ENCODE data around the gene CCDC15.
A peak's percentile ranks its signal among the peaks of the same experiment; 100 is the strongest.

Gene CCDC15

GRCh38 chr11:124977006-124977405 lies 23.0 kb downstream of the CCDC15 start:
- H3K27ac ChIP-seq (ENCODE audit: low read depth, low read length) = no peak overlapping the region
- no peak overlapping the region for H3K4ac ChIP-seq (ENCODE audit: low read depth, low read length)
- no peaks in the 10 kb centered on the region for H3K79me1 ChIP-seq (ENCODE audit: low read length)
- H4K8ac ChIP-seq (ENCODE audit: low read depth, low read length) = no peak overlapping the region
- H2BK15ac ChIP-seq (replicated peaks; ENCODE audit: low read depth) = no peak overlapping the region
- no peak overlapping the region for H2BK120ac ChIP-seq (ENCODE audit: low read depth, low read length)
- H3K23ac ChIP-seq (ENCODE audit: low read length) = no peak overlapping the region
- no peaks in the 10 kb centered on the region for H3K79me2 ChIP-seq (ENCODE audit: control insufficient read depth, insufficient read depth, low read length)
- H3K27me3 ChIP-seq (ENCODE audit: insufficient read depth, low read length, poor library complexity) = no peaks in the 10 kb centered on the region
- no peaks in the 10 kb centered on the region for H3K4me1 ChIP-seq (ENCODE audit: control insufficient read depth, low read depth, low read length)
- H3K9ac ChIP-seq (ENCODE audit: low read length) = no peak overlapping the region
- H3K4me3 ChIP-seq (ENCODE audit: low read length) = no peak overlapping the region
- no peak overlapping the region for H3K4me2 ChIP-seq (ENCODE audit: low read length)
- no peak overlapping the region for H2BK5ac ChIP-seq (ENCODE audit: low read length)
- H3K56ac ChIP-seq (ENCODE audit: low read length) = no peak overlapping the region
- no peaks in the 10 kb centered on the region for H3K36me3 ChIP-seq (ENCODE audit: control insufficient read depth, insufficient read depth, low read length)
- no peak for DNase-seq
- WGBS (ENCODE audit: extremely low coverage, insufficient coverage, low lambda C conversion rate) = no CpG with 5 or more reads among the region's 2 CpGs
- no peak overlapping the region for H3K18ac ChIP-seq (ENCODE audit: low read length)
- no peak overlapping the region for H4K5ac ChIP-seq (ENCODE audit: low read length)
- no peak overlapping the region for H2AK5ac ChIP-seq (ENCODE audit: low read length)

GRCh38 chr11:124978316-124978715 lies 24.3 kb downstream of the CCDC15 start:
- Histone ChIP-seq H3K4me1 (ENCODE audit: control insufficient read depth, low read depth, low read length) (no peaks in the 10 kb centered on the region), H2BK5ac (ENCODE audit: low read length) (no peak overlapping the region), H2BK15ac (replicated peaks; ENCODE audit: low read depth) (no peak overlapping the region), H4K5ac (ENCODE audit: low read length) (no peak overlapping the region), H3K27ac (ENCODE audit: low read depth, low read length) (no peak overlapping the region), H3K9ac (ENCODE audit: low read length) (no peak overlapping the region), H3K27me3 (ENCODE audit: insufficient read depth, low read length, poor library complexity) (no peaks in the 10 kb centered on the region), H3K79me2 (ENCODE audit: control insufficient read depth, insufficient read depth, low read length) (no peaks in the 10 kb centered on the region), H2AK5ac (ENCODE audit: low read length) (no peak overlapping the region), H3K18ac (ENCODE audit: low read length) (no peak overlapping the region), H3K4me3 (ENCODE audit: low read length) (no peak overlapping the region), H3K79me1 (ENCODE audit: low read length) (no peaks in the 10 kb centered on the region), H3K56ac (ENCODE audit: low read length) (no peak overlapping the region), H2BK120ac (ENCODE audit: low read depth, low read length) (no peak overlapping the region), H4K8ac (ENCODE audit: low read depth, low read length) (no peak overlapping the region), H3K23ac (ENCODE audit: low read length) (no peak overlapping the region), H3K4ac (ENCODE audit: low read depth, low read length) (no peak overlapping the region), H3K36me3 (ENCODE audit: control insufficient read depth, insufficient read depth, low read length) (no peaks in the 10 kb centered on the region), H3K4me2 (ENCODE audit: low read length) (no peak overlapping the region)
- no peak for DNase-seq
- no CpG with 5 or more reads among the region's 2 CpGs for WGBS (ENCODE audit: extremely low coverage, insufficient coverage, low lambda C conversion rate)

- no peaks in the 10 kb centered on the region for H3K79me2 ChIP-seq (ENCODE audit: control insufficient read depth, insufficient read depth, low read length)
- H3K4me2 ChIP-seq (ENCODE audit: low read length) = no peak overlapping the region
- H2BK15ac ChIP-seq (replicated peaks; ENCODE audit: low read depth) = no peak overlapping the region
- H3K4ac ChIP-seq (ENCODE audit: low read depth, low read length) = no peak overlapping the region
- no peak overlapping the region for H2BK120ac ChIP-seq (ENCODE audit: low read depth, low read length)
- H4K8ac ChIP-seq (ENCODE audit: low read depth, low read length) = no peak overlapping the region
- no peaks in the 10 kb centered on the region for H3K36me3 ChIP-seq (ENCODE audit: control insufficient read depth, insufficient read depth, low read length)
- H3K79me1 ChIP-seq (ENCODE audit: low read length) = no peaks in the 10 kb centered on the region
- no peak overlapping the region for H3K27ac ChIP-seq (ENCODE audit: low read depth, low read length)
- H3K18ac ChIP-seq (ENCODE audit: low read length) = no peak overlapping the region
- H3K23ac ChIP-seq (ENCODE audit: low read length) = no peak overlapping the region
- H3K9ac ChIP-seq (ENCODE audit: low read length) = no peak overlapping the region
- H3K27me3 ChIP-seq (ENCODE audit: insufficient read depth, low read length, poor library complexity) = no peaks in the 10 kb centered on the region
- no peak overlapping the region for H4K5ac ChIP-seq (ENCODE audit: low read length)
- H3K56ac ChIP-seq (ENCODE audit: low read length) = no peak overlapping the region
- H2AK5ac ChIP-seq (ENCODE audit: low read length) = no peak overlapping the region
- no peaks in the 10 kb centered on the region for H3K4me1 ChIP-seq (ENCODE audit: control insufficient read depth, low read depth, low read length)
- no peak overlapping the region for H3K4me3 ChIP-seq (ENCODE audit: low read length)
- H2BK5ac ChIP-seq (ENCODE audit: low read length) = no peak overlapping the region
- no peak for DNase-seq
These were observed 28.0 kb downstream of the CCDC15 start for GRCh38 chr11:124982043-124982442.

- Histone ChIP-seq H3K4me2 (ENCODE audit: low read length) (no peak overlapping the region), H2AK5ac (ENCODE audit: low read length) (no peak overlapping the region), H3K36me3 (ENCODE audit: control insufficient read depth, insufficient read depth, low read length) (no peaks in the 10 kb centered on the region), H2BK5ac (ENCODE audit: low read length) (no peak overlapping the region), H3K79me1 (ENCODE audit: low read length) (no peaks in the 10 kb centered on the region), H4K8ac (ENCODE audit: low read depth, low read length) (no peak overlapping the region), H3K9ac (ENCODE audit: low read length) (no peak overlapping the region), H3K56ac (ENCODE audit: low read length) (no peak overlapping the region), H3K4ac (ENCODE audit: low read depth, low read length) (no peak overlapping the region), H4K5ac (ENCODE audit: low read length) (no peak overlapping the region), H2BK15ac (replicated peaks; ENCODE audit: low read depth) (no peak overlapping the region), H2BK120ac (ENCODE audit: low read depth, low read length) (no peak overlapping the region), H3K4me3 (ENCODE audit: low read length) (no peak overlapping the region), H3K4me1 (ENCODE audit: control insufficient read depth, low read depth, low read length) (no peaks in the 10 kb centered on the region), H3K79me2 (ENCODE audit: control insufficient read depth, insufficient read depth, low read length) (no peaks in the 10 kb centered on the region), H3K23ac (ENCODE audit: low read length) (no peak overlapping the region), H3K27ac (ENCODE audit: low read depth, low read length) (no peak overlapping the region), H3K18ac (ENCODE audit: low read length) (no peak overlapping the region), H3K27me3 (ENCODE audit: insufficient read depth, low read length, poor library complexity) (no peaks in the 10 kb centered on the region)
- no CpG with 5 or more reads among the region's 17 CpGs for WGBS (ENCODE audit: extremely low coverage, insufficient coverage, low lambda C conversion rate)
- DNase-seq = peak; percentile 0
These were observed 29.9 kb downstream of the CCDC15 start for GRCh38 chr11:124983674-124984511.

DNA sequence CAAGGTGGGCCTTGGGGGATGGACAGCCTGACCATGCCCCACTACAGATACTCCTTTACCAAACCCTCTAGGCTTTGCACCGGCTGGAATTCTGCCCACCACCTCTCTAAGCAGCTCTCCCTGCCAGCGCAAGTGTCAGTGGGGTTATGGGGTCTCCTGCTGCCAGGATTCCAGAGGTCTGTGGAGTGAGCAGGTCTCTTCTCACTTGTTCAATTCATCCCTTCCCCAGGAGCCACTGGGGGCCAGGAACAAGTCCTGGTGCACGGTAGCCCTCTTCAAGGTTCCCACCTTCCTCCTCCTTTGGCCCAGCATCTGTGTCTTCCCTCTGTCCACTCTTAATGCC lies 30.5 kb downstream of the CCDC15 start:
- Histone ChIP-seq H3K79me2 (ENCODE audit: control insufficient read depth, insufficient read depth, low read length) (no peaks in the 10 kb centered on the region), H3K23ac (ENCODE audit: low read length) (no peak overlapping the region), H2AK5ac (ENCODE audit: low read length) (no peak overlapping the region), H3K4me2 (ENCODE audit: low read length) (no peak overlapping the region), H3K9ac (ENCODE audit: low read length) (no peak overlapping the region), H4K8ac (ENCODE audit: low read depth, low read length) (no peak overlapping the region), H3K56ac (ENCODE audit: low read length) (no peak overlapping the region), H3K36me3 (ENCODE audit: control insufficient read depth, insufficient read depth, low read length) (no peaks in the 10 kb centered on the region), H3K27me3 (ENCODE audit: insufficient read depth, low read length, poor library complexity) (no peaks in the 10 kb centered on the region), H3K27ac (ENCODE audit: low read depth, low read length) (no peak overlapping the region), H3K4me1 (ENCODE audit: control insufficient read depth, low read depth, low read length) (no peaks in the 10 kb centered on the region), H2BK5ac (ENCODE audit: low read length) (no peak overlapping the region), H3K18ac (ENCODE audit: low read length) (no peak overlapping the region), H4K5ac (ENCODE audit: low read length) (no peak overlapping the region), H3K4me3 (ENCODE audit: low read length) (no peak overlapping the region), H2BK120ac (ENCODE audit: low read depth, low read length) (no peak overlapping the region), H3K4ac (ENCODE audit: low read depth, low read length) (no peak overlapping the region), H2BK15ac (replicated peaks; ENCODE audit: low read depth) (no peak overlapping the region), H3K79me1 (ENCODE audit: low read length) (no peaks in the 10 kb centered on the region)
- WGBS (ENCODE audit: extremely low coverage, insufficient coverage, low lambda C conversion rate) = no CpG with 5 or more reads among the region's 3 CpGs
- DNase-seq = no peak

GRCh38 chr11:124987096-124987495 lies 33.1 kb downstream of the CCDC15 start:
- no peak overlapping the region for H3K23ac ChIP-seq (ENCODE audit: low read length)
- WGBS (ENCODE audit: extremely low coverage, insufficient coverage, low lambda C conversion rate) = no CpG with 5 or more reads among the region's 1 CpG

More at GRCh38 chr11:124987096-124987495, 33.1 kb downstream of the CCDC15 start:
- Histone ChIP-seq H2BK15ac (replicated peaks; ENCODE audit: low read depth) (no peak overlapping the region), H3K79me2 (ENCODE audit: control insufficient read depth, insufficient read depth, low read length) (no peaks in the 10 kb centered on the region), H3K27ac (ENCODE audit: low read depth, low read length) (no peak overlapping the region), H3K36me3 (ENCODE audit: control insufficient read depth, insufficient read depth, low read length) (no peaks in the 10 kb centered on the region), H3K56ac (ENCODE audit: low read length) (no peak overlapping the region), H2BK5ac (ENCODE audit: low read length) (no peak overlapping the region), H3K79me1 (ENCODE audit: low read length) (no peaks in the 10 kb centered on the region), H4K8ac (ENCODE audit: low read depth, low read length) (no peak overlapping the region), H3K4me2 (ENCODE audit: low read length) (no peak overlapping the region), H3K4me1 (ENCODE audit: control insufficient read depth, low read depth, low read length) (no peaks in the 10 kb centered on the region), H2AK5ac (ENCODE audit: low read length) (no peak overlapping the region), H3K4ac (ENCODE audit: low read depth, low read length) (no peak overlapping the region), H4K5ac (ENCODE audit: low read length) (no peak overlapping the region), H2BK120ac (ENCODE audit: low read depth, low read length) (no peak overlapping the region), H3K4me3 (ENCODE audit: low read length) (no peak overlapping the region), H3K27me3 (ENCODE audit: insufficient read depth, low read length, poor library complexity) (no peaks in the 10 kb centered on the region), H3K18ac (ENCODE audit: low read length) (no peak overlapping the region), H3K9ac (ENCODE audit: low read length) (no peak overlapping the region)
- peak; percentile 12 for DNase-seq

All from mesendoderm (in vitro differentiated cells).